Cardiac muscle cell (in vitro differentiated cells and primary cell): ENCODE data around the gene ARL6IP4. TPM values are rescaled to one million over a fixed set of nuclear protein-coding genes. Genes with fewer than 3 reads are reported as not detected.

ENCODE experiments used
- DNase-seq, 2 donors: peaks; one replicate each; pipeline versions ENCODE4 v3.0.0 to v3.0.0-alpha.2; 2010 to 2017; ENCODE audit warnings: low read depth in 1 of 2, low spot score in 1 of 2
- H3K27ac ChIP-seq: fragments of 200-600 bp; sonication (generic); 2 replicates; pipeline ENCODE4 v1.5.1; 2016
- H3K27me3 ChIP-seq: fragments of 200-600 bp; sonication (generic); 2 replicates; pipeline ENCODE4 v1.6.0; 2016; ENCODE audit warnings: control low read depth
- H3K36me3 ChIP-seq: fragments of 200-600 bp; sonication (generic); 2 replicates; pipeline ENCODE4 v1.5.1; 2016; ENCODE audit warnings: control low read depth
- H3K4me1 ChIP-seq: fragments of 200-600 bp; sonication (generic); 2 replicates; pipeline ENCODE4 v1.8.1; 2017; ENCODE audit warnings: low read depth, mild to moderate bottlenecking, mixed run types
- H3K4me3 ChIP-seq: fragments of 200-600 bp; sonication (generic); 2 replicates; pipeline ENCODE4 v1.5.1; 2016; ENCODE audit warnings: mild to moderate bottlenecking
- H3K9me3 ChIP-seq: fragments of 200-600 bp; sonication (generic); 2 replicates; pipeline ENCODE4 v1.5.1; 2017; ENCODE audit warnings: low read depth, mild to moderate bottlenecking, control low read depth
- CTCF ChIP-seq: IDR thresholded peaks from 2 replicates; pipeline ENCODE4 v1.5.1; 2012; ENCODE audit warnings: low read depth, mild to moderate bottlenecking, low read length
- polyA plus RNA-seq: library from polyadenylated mRNA; unstranded; fragments of >200 nt; fragmentation: Nextera tagmentation; extraction: Ambion mirVana; gene quantifications from 2 replicates; pipeline ENCODE4 v1.2.1, GENCODE V29; 2016
- total RNA-seq: library from RNA; depleted of rRNA; stranded (reverse); fragments of >200 nt; gene quantifications from 2 replicates; pipeline ENCODE4 v1.2.3, GENCODE V29; 2016

ARL6IP4 gene
- total and polyA plus RNA-seq, 2 experiments from 2014 or later, result 253 to 323 TPM

GRCh38 chr12:122981587-122982476 lies 1.4 kb downstream of the ARL6IP4 start:
- H3K9me3 ChIP-seq, result no peaks in the 10 kb centered on the region
- no peaks in the 10 kb centered on the region for H3K27me3 ChIP-seq
- no peak for TF ChIP-seq CTCF
- no peak for DNase-seq
- peak overlapping the region; percentile 90 for H3K4me3 ChIP-seq
- peaks cover 14% of the 10 kb centered on the region for H3K4me1 ChIP-seq
- H3K27ac ChIP-seq, result no peak overlapping the region
- no peaks in the 10 kb centered on the region for H3K36me3 ChIP-seq

GRCh38 chr12:122982477-122982815 lies 2.0 kb downstream of the ARL6IP4 start:
- Histone ChIP-seq H3K4me1 (peaks cover 14% of the 10 kb centered on the region), H3K9me3 (no peaks in the 10 kb centered on the region), H3K27ac (no peak overlapping the region), H3K36me3 (no peaks in the 10 kb centered on the region), H3K4me3 (no peak overlapping the region), H3K27me3 (no peaks in the 10 kb centered on the region)
- TF ChIP-seq CTCF, result no peak
- DNase-seq, result no peak

- no peak for TF ChIP-seq CTCF
- peaks cover 14% of the 10 kb centered on the region for H3K4me1 ChIP-seq
- no peak for DNase-seq
- no peak overlapping the region for H3K27ac ChIP-seq
- H3K4me3 ChIP-seq, result no peak overlapping the region
- H3K27me3 ChIP-seq, result no peaks in the 10 kb centered on the region
- no peaks in the 10 kb centered on the region for H3K36me3 ChIP-seq
- no peaks in the 10 kb centered on the region for H3K9me3 ChIP-seq
Observed at GRCh38 chr12:122982963-122983788, 2.7 kb downstream of the ARL6IP4 start.

GRCh38 chr12:122983789-122984515 lies 3.5 kb downstream of the ARL6IP4 start:
- H3K27ac ChIP-seq, result peak overlapping the region; percentile 30
- H3K4me1 ChIP-seq, result peaks cover 14% of the 10 kb centered on the region
- no peaks in the 10 kb centered on the region for H3K27me3 ChIP-seq
- no peaks in the 10 kb centered on the region for H3K36me3 ChIP-seq
- DNase-seq, result peak in 1 of 2 donors; percentile 54
- TF ChIP-seq CTCF, result no peak
- no peaks in the 10 kb centered on the region for H3K9me3 ChIP-seq
- H3K4me3 ChIP-seq, result no peak overlapping the region

GRCh38 chr12:122984612-122985337 lies 4.3 kb downstream of the ARL6IP4 start:
- Histone ChIP-seq H3K9me3 (no peaks in the 10 kb centered on the region), H3K27me3 (no peaks in the 10 kb centered on the region), H3K4me1 (peaks cover 9% of the 10 kb centered on the region), H3K36me3 (no peaks in the 10 kb centered on the region), H3K4me3 (no peak overlapping the region), H3K27ac (peak overlapping the region; percentile 30)
- no peak for TF ChIP-seq CTCF
- peak in 1 of 2 donors; percentile 54 for DNase-seq
